Left ventricle myocardium inferior (tissue), 1 donor: ENCODE measurements around the gene THADA. TPM values are rescaled to one million over a fixed set of nuclear protein-coding genes. Genes with fewer than 3 reads are reported as not detected.

Source experiments
- DNase-seq: peaks from one replicate; pipeline ENCODE4 v3.0.0-alpha.2; 2020
- H3K27ac ChIP-seq: fragments of 200-600 bp; replicated peaks from 2 replicates; pipeline ENCODE4 v1.8.0; 2021
- H3K27me3 ChIP-seq: fragments of 200-600 bp; 2 replicates; pipeline ENCODE4 v1.8.0; 2021; ENCODE audit warnings: low read depth
- H3K36me3 ChIP-seq: fragments of 200-600 bp; 2 replicates; pipeline ENCODE4 v1.8.0; 2021
- H3K4me1 ChIP-seq: fragments of 200-600 bp; 2 replicates; pipeline ENCODE4 v1.8.0; 2021
- H3K4me3 ChIP-seq: fragments of 200-600 bp; 2 replicates; pipeline ENCODE4 v1.8.0; 2021; ENCODE audit warnings: mild to moderate bottlenecking, moderate library complexity
- H3K9me3 ChIP-seq: fragments of 200-600 bp; replicated peaks from 2 replicates; pipeline ENCODE4 v1.8.0; 2021
- CTCF ChIP-seq: fragments of 200-600 bp; IDR thresholded peaks from 2 replicates; pipeline ENCODE4 v1.8.0; 2021; ENCODE audit warnings: antibody characterized with exemption, mild to moderate bottlenecking, borderline replicate concordance
- intact Hi-C: fragments of 100-400 bp; cut with micrococcal nuclease; formaldehyde crosslinking; loops from one replicate; pipeline ENCODE4 v1.11.0; 2022
- total RNA-seq: library from RNA; stranded (reverse); fragmentation: NEBNext Ultra II Directional; extraction: Animal tissue kit (Norgen Biotek cat#: 25700); gene quantifications from one replicate; pipeline ENCODE4 v1.2.1, GENCODE V29; 2021
- donor health status: DM: no; HTN: yes; CAD: no; lungs with severe emphysema.

The THADA gene
- total RNA-seq, 1 donor from 2014 or later, result 15.4 TPM

DNA sequence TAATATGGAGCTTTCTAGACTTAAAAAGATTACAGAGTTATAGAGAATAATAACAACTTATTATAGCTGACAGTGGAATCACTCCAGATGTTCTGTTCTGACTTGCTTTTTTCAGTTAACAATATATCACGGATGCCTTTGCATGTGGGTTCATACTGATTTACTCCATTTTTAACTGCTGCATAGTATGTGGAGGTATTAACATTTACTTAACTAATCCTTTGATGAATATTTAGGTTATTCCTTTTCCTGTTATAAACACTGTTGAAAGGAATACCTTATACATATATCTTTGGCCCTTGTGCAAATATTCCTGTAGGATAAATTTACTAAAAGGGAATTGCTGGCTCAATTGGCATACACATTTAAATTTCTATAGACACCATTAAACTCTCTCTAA lies 336.3 kb downstream of the THADA start:
- DNase-seq, result no peak
- Histone ChIP-seq H3K36me3 (no peaks in the 10 kb centered on the region), H3K27me3 (no peaks in the 10 kb centered on the region), H3K4me1 (peaks cover 18% of the 10 kb centered on the region), H3K27ac (no peak overlapping the region), H3K4me3 (no peak overlapping the region), H3K9me3 (no peaks in the 10 kb centered on the region)
- intact Hi-C loops, result no loop called here
- no peak for TF ChIP-seq CTCF

DNA sequence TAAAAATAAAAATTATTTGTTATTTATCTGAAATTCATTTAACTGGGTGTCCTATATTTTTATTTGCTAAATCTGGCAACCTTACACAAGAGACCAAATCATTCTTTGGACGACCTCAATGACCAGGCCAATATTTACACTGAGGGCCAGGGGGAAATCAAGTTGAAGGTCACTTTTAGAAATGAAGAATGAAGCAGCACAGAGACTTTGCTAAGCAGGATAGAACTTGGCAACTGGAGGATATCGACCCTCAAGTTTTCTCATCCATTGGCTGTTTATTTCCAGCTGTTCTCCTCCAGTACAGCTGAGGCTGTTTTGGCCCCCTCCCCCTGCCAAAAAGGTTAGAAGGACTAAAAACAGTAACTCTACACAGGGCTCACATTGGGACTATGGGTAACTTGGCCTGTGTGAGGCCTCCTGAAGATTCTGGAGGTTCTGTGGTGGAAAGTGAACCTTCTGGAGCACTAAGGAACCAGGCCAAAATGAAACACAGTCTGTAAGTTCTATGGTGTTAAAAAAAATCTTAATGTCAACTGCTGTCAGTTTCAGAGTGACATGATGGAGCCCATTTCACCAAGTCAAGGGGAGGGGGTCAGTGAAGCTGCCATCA lies 337.2 kb downstream of the THADA start:
- no peak for TF ChIP-seq CTCF

DNA sequence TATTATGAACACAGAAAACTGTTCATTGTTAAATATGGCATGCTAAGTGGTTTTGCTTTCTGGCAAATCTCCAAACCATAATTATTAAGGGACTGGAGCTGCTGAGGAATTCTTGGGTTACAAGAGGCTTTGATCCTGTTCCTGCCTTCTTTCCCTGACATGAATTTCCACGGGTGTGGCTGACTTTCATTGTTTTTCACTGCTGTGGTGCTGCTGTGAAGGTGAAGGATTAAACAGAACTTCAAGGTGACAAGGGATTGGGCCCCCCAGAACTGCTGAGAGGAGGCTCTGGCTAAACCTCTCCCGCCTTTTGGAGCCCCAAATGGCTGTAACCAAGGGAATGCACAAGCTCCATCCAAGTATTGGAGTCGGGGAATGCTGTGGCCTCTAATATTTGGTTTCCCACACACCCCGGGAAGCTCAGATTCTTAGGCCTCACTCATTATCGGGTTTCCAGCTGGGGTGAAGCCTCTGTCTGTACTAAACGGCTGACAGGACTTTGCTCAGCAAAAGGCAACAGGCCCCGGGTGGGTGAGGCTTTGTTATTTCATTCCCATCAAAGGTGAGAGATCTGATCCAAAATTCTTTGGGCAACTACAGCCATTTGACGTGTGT lies 340.4 kb downstream of the THADA start:
- intact Hi-C loops, result no loop called here

More for the DNA sequence above, 337.2 kb downstream of the THADA start:
- H3K4me3 ChIP-seq, result no peak overlapping the region
- H3K9me3 ChIP-seq, result no peaks in the 10 kb centered on the region
- intact Hi-C loops, result no loop called here
- no peaks in the 10 kb centered on the region for H3K36me3 ChIP-seq
- no peak for DNase-seq
- peaks cover 15% of the 10 kb centered on the region for H3K4me1 ChIP-seq
- H3K27me3 ChIP-seq, result no peaks in the 10 kb centered on the region
- no peak overlapping the region for H3K27ac ChIP-seq

DNA sequence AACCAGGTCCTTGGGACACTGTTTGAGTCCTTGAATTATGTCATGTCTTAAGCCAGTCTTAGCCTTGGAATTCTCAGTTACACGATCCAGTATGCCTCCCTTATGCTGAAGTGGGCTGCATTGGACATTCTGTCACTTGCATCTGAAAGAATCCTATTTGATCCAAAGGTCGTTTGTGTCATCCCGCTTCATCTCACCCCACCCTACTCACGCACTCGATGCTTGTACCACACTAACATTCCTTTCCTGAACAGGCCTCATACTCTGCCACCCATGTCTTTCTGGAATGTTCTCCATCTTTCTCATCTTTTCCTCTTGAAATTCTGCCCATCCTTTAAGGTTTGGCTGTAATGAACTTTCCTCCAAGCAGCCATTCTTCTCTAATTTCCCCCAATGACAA lies 341.5 kb downstream of the THADA start:
- no peak for DNase-seq
- Histone ChIP-seq H3K4me1 (peaks cover 28% of the 10 kb centered on the region), H3K36me3 (no peaks in the 10 kb centered on the region), H3K27me3 (no peaks in the 10 kb centered on the region), H3K4me3 (no peak overlapping the region), H3K9me3 (no peaks in the 10 kb centered on the region), H3K27ac (no peak overlapping the region)
- intact Hi-C loops, result no loop called here
- no peak for TF ChIP-seq CTCF

More for the DNA sequence above, 340.4 kb downstream of the THADA start:
- TF ChIP-seq CTCF, result no peak
- H3K27me3 ChIP-seq, result no peaks in the 10 kb centered on the region
- H3K4me1 ChIP-seq, result peaks cover 28% of the 10 kb centered on the region
- no peaks in the 10 kb centered on the region for H3K9me3 ChIP-seq
- no peak for DNase-seq
- H3K4me3 ChIP-seq, result no peak overlapping the region
- H3K36me3 ChIP-seq, result no peaks in the 10 kb centered on the region
- H3K27ac ChIP-seq, result no peak overlapping the region

- no peak for DNase-seq
- no peaks in the 10 kb centered on the region for H3K36me3 ChIP-seq
- H3K27ac ChIP-seq, result peak overlapping the region; percentile 79
- H3K4me1 ChIP-seq, result peaks cover 23% of the 10 kb centered on the region
- H3K4me3 ChIP-seq, result no peak overlapping the region
- intact Hi-C loops, result no loop called here
- H3K27me3 ChIP-seq, result no peaks in the 10 kb centered on the region
- H3K9me3 ChIP-seq, result no peaks in the 10 kb centered on the region
- TF ChIP-seq CTCF, result no peak
Observed at GRCh38 chr2:43251171-43251731, 344.6 kb downstream of the THADA start.
